Uterus (tissue), 2 donors: ENCODE measurements around the gene TRAPPC8.

Source experiments
- CTCF ChIP-seq, 4 experiments: fragments of 200-600 bp in 2 of 4; fragments of 450-650 bp in 2 of 4; sonication (generic) in 2 of 4; IDR thresholded peaks; one replicate each; pipeline ENCODE4 v1.5.1; 2016 to 2019; ENCODE audit warnings: antibody characterized with exemption in 4 of 4, mild to moderate bottlenecking in 2 of 4, moderate library complexity in 1 of 4
- POLR2A ChIP-seq, 2 donors: fragments of 450-650 bp; IDR thresholded peaks; one replicate each; pipeline ENCODE4 v1.6.1; 2016; ENCODE audit warnings: antibody characterized with exemption in 2 of 2, mild to moderate bottlenecking in 1 of 2, moderate library complexity in 1 of 2

GRCh38 chr18:31943878-31944816, 1.2 kb upstream of the TRAPPC8 start:
- TF ChIP-seq CTCF (IDR thresholded peaks at IDR 0.05) (no peak), POLR2A (IDR thresholded peaks at IDR 0.05) (no peak)
